GM23248 (cell line): ENCODE results near the gene NIPA2. TPM values are rescaled to one million over a fixed set of nuclear protein-coding genes. Genes with fewer than 3 reads are reported as not detected.

Experiments
- DNase-seq: peaks from one replicate; pipeline ENCODE4 v3.0.0-alpha.2; 2015
- H2AFZ ChIP-seq: fragments of 200-600 bp; sonication (generic); 2 replicates; pipeline ENCODE4 v1.6.1; 2016; ENCODE audit warnings: antibody characterized with exemption
- H3F3A ChIP-seq: fragments of 200-600 bp; sonication (generic); 2 replicates; pipeline ENCODE4 v1.6.1; 2016; ENCODE audit warnings: mild to moderate bottlenecking, antibody characterized with exemption, mixed run types; ENCODE audit not compliant: insufficient read depth
- H3K27ac ChIP-seq: fragments of 200-600 bp; sonication (generic); 2 replicates; pipeline ENCODE4 v1.5.1; 2016; ENCODE audit warnings: mild to moderate bottlenecking
- H3K27me3 ChIP-seq: fragments of 200-600 bp; sonication (generic); replicated peaks from 2 replicates; pipeline ENCODE4 v1.6.1; 2016; ENCODE audit warnings: mild to moderate bottlenecking; ENCODE audit not compliant: insufficient read depth
- H3K36me3 ChIP-seq: fragments of 200-600 bp; sonication (generic); 2 replicates; pipeline ENCODE4 v1.6.1; 2016; ENCODE audit warnings: low read depth, mild to moderate bottlenecking
- H3K4me1 ChIP-seq: fragments of 200-600 bp; sonication (generic); 2 replicates; pipeline ENCODE4 v1.6.1; 2016; ENCODE audit warnings: mild to moderate bottlenecking; ENCODE audit not compliant: insufficient read depth
- H3K4me2 ChIP-seq: fragments of 200-600 bp; sonication (generic); one replicate; pipeline ENCODE4 v1.6.1; 2016; ENCODE audit warnings: mild to moderate bottlenecking; ENCODE audit not compliant: unreplicated experiment
- H3K4me3 ChIP-seq: fragments of 200-600 bp; sonication (generic); 2 replicates; pipeline ENCODE4 v1.5.1; 2016; ENCODE audit warnings: mild to moderate bottlenecking
- H3K79me2 ChIP-seq: fragments of 200-600 bp; sonication (generic); 2 replicates; pipeline ENCODE4 v1.6.1; 2016; ENCODE audit warnings: mild to moderate bottlenecking; ENCODE audit not compliant: insufficient read depth
- H3K9ac ChIP-seq: fragments of 200-600 bp; sonication (generic); 2 replicates; pipeline ENCODE4 v1.6.1; 2016; ENCODE audit warnings: mild to moderate bottlenecking
- H3K9me2 ChIP-seq: fragments of 200-600 bp; sonication (generic); 2 replicates; pipeline ENCODE4 v1.6.1; 2016; ENCODE audit warnings: mixed run types, mild to moderate bottlenecking, moderate library complexity; ENCODE audit not compliant: insufficient read depth
- H3K9me3 ChIP-seq: fragments of 200-600 bp; sonication (generic); one replicate; pipeline ENCODE4 v1.6.1; 2017; ENCODE audit warnings: low read depth
- H4K20me1 ChIP-seq: fragments of 200-600 bp; sonication (generic); 2 replicates; pipeline ENCODE4 v1.6.0; 2016; ENCODE audit not compliant: insufficient read depth
- EZH2 ChIP-seq: fragments of 200-600 bp; sonication (generic); IDR thresholded peaks from 2 replicates; pipeline ENCODE4 v1.6.1; 2018; ENCODE audit warnings: antibody characterized with exemption, mild to moderate bottlenecking; ENCODE audit not compliant: insufficient read depth, poor library complexity, severe bottlenecking
- EZH2phosphoT487 ChIP-seq: fragments of 200-600 bp; sonication (generic); IDR thresholded peaks from 2 replicates; pipeline ENCODE4 v1.6.1; 2018; ENCODE audit warnings: antibody characterized with exemption, moderate library complexity, mild to moderate bottlenecking, low read depth; ENCODE audit not compliant: insufficient read depth
- WGBS, 2 experiments: methylation state at CpG; one replicate each; pipeline ENCODE4 v1.1.6; 2015 to 2017; ENCODE audit warnings: low lambda C conversion rate in 2 of 2, low coverage in 1 of 2; ENCODE audit errors: missing lambda C conversion rate in 2 of 2; 5-methylcytosine and 5-hydroxymethylcytosine counted together
- in situ Hi-C: fragments of 300-500 bp; cut with MboI; formaldehyde crosslinking; loops from 2 replicates; pipeline ENCODE4 v1.15.0; 2020
- polyA plus RNA-seq: library from polyadenylated mRNA; unstranded; fragments of >200 nt; fragmentation: Nextera tagmentation; extraction: Ambion mirVana; gene quantifications from 2 replicates; pipeline ENCODE4 v1.2.1, GENCODE V29; 2016
- total RNA-seq: library from RNA; depleted of rRNA; stranded (reverse); fragments of >200 nt; shearing (Covaris generic); gene quantifications from 2 replicates; pipeline ENCODE4 v1.2.3, GENCODE V29; 2014

NIPA2 gene
- total and polyA plus RNA-seq, 2 experiments from 2014 or later: 74.9 to 100 TPM

GRCh38 chr15:22889146-22889818 is 50.8 kb downstream of the NIPA2 start:
- H3K9ac ChIP-seq: no peak overlapping the region
- H3K4me1 ChIP-seq: peaks cover 21% of the 10 kb centered on the region
- TF ChIP-seq EZH2: no peak
- no peak for TF ChIP-seq EZH2phosphoT487
- H3K9me2 ChIP-seq: no peaks in the 10 kb centered on the region
- H3F3A ChIP-seq: peaks cover 38% of the 10 kb centered on the region
- DNase-seq: no peak
- in situ Hi-C loops: no loop called here
- 90 to 93% methylated on average over 13 to 14 of the region's 14 CpGs for WGBS, 2 experiments
- H3K79me2 ChIP-seq: no peaks in the 10 kb centered on the region
- peaks cover 7% of the 10 kb centered on the region for H3K36me3 ChIP-seq
- H3K4me3 ChIP-seq: no peak overlapping the region
- H3K9me3 ChIP-seq: no peaks in the 10 kb centered on the region
- H4K20me1 ChIP-seq: no peaks in the 10 kb centered on the region
- no peak overlapping the region for H3K4me2 ChIP-seq
- H2AFZ ChIP-seq: no peak overlapping the region
- peak overlapping the region; percentile 93 for H3K27ac ChIP-seq
- no peaks in the 10 kb centered on the region for H3K27me3 ChIP-seq

- Histone ChIP-seq H3K27ac (no peak overlapping the region), H3K9me2 (no peaks in the 10 kb centered on the region), H3K9ac (no peak overlapping the region), H3K9me3 (no peaks in the 10 kb centered on the region), H3K4me1 (peaks cover 21% of the 10 kb centered on the region), H3F3A (peaks cover 38% of the 10 kb centered on the region), H3K4me3 (no peak overlapping the region), H3K36me3 (peaks cover 7% of the 10 kb centered on the region), H3K27me3 (no peaks in the 10 kb centered on the region), H4K20me1 (no peaks in the 10 kb centered on the region), H2AFZ (no peak overlapping the region), H3K4me2 (no peak overlapping the region), H3K79me2 (no peaks in the 10 kb centered on the region)
- TF ChIP-seq EZH2 (no peak), EZH2phosphoT487 (no peak)
- in situ Hi-C loops: no loop called here
- DNase-seq: no peak
- WGBS, 2 experiments: 94 to 99% methylated on average over 6 to 11 of the region's 11 CpGs
Observed at GRCh38 chr15:22890296-22890695, 51.8 kb downstream of the NIPA2 start.

- DNase-seq: no peak
- H3K27me3 ChIP-seq: no peaks in the 10 kb centered on the region
- peaks cover 33% of the 10 kb centered on the region for H3F3A ChIP-seq
- H3K9me3 ChIP-seq: no peaks in the 10 kb centered on the region
- 90% methylated on average over 30 to 32 of the region's 33 CpGs for WGBS, 2 experiments
- H3K27ac ChIP-seq: no peak overlapping the region
- H3K4me1 ChIP-seq: peaks cover 21% of the 10 kb centered on the region
- TF ChIP-seq EZH2 (no peak), EZH2phosphoT487 (no peak)
- no peak overlapping the region for H3K4me2 ChIP-seq
- no peak overlapping the region for H2AFZ ChIP-seq
- H3K9ac ChIP-seq: no peak overlapping the region
- H3K9me2 ChIP-seq: no peaks in the 10 kb centered on the region
- no peak overlapping the region for H3K4me3 ChIP-seq
- in situ Hi-C loops: no loop called here
- H3K79me2 ChIP-seq: no peaks in the 10 kb centered on the region
- H3K36me3 ChIP-seq: peaks cover 7% of the 10 kb centered on the region
- no peaks in the 10 kb centered on the region for H4K20me1 ChIP-seq
Observed at GRCh38 chr15:22891426-22892210, 53.2 kb downstream of the NIPA2 start.

GRCh38 chr15:22892333-22892732 is 53.9 kb downstream of the NIPA2 start:
- Histone ChIP-seq H3K4me2 (no peak overlapping the region), H3K27me3 (no peaks in the 10 kb centered on the region), H3K9me3 (no peaks in the 10 kb centered on the region), H3K4me3 (no peak overlapping the region), H3K9ac (no peak overlapping the region), H3F3A (peaks cover 26% of the 10 kb centered on the region), H2AFZ (no peak overlapping the region), H3K36me3 (peaks cover 7% of the 10 kb centered on the region), H4K20me1 (no peaks in the 10 kb centered on the region), H3K79me2 (no peaks in the 10 kb centered on the region), H3K9me2 (no peaks in the 10 kb centered on the region), H3K27ac (no peak overlapping the region), H3K4me1 (peaks cover 13% of the 10 kb centered on the region)
- TF ChIP-seq EZH2phosphoT487 (no peak), EZH2 (no peak)
- DNase-seq: no peak
- 89 to 92% methylated on average over 9 of the region's 9 CpGs for WGBS, 2 experiments
- in situ Hi-C loops: no loop called here
